ENCODE data around the gene FAM240A. TPM values are rescaled to one million over a fixed set of nuclear protein-coding genes. Genes with fewer than 3 reads are reported as not detected.
A peak's percentile ranks its signal among the peaks of the same experiment; 100 is the strongest.
"Not testable (repeated sequence)": the region's sequence is repeated elsewhere in the genome, so short reads cannot be mapped to it uniquely, and the experiment has no call there.

Gene FAM240A
- total RNA-seq, 2 donors from 2014 or later = not detected

DNA sequence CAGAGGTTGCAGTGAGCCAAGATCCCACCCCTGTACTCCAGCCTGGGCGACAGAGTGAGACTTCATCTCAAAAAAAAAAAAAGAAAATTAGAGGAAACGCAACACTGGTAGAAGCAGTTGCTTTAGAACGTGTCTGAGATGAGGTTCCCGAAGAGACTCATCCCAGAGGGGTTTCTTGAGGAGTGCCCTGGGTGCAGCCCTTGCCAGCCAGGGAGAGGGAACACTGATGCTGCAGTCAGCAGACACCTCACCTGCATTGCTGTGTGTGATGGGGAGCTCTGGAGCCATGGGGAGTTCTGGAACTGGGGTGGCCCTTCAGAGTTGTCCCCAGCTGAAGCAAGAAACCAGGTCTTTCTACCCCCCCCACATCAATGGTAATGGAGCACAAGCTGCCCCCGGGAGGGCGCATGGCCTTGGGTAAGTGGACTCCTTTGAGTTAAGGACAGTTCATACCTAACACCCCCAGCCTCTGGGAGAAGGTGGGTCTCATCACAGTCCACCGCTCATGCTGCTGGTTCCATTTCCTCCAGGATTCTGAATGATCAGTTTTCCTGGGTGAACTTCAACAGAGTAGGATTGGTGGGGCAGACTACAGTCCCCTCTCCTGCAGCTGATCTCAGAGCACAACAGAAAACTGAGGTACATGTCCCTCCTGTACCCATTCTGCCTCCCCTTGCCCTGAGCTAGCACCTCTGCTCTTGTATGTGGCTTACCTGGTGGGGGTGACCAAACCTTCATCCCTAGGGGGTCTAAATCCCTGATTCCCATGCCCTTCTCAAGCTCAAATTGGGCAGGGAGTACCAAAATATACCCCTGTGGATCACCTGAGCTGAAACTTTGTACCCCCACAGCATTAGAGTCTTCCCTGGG, 27.5 kb upstream of the FAM240A start:
- no peak overlapping the region for H3K4me3 ChIP-seq (ENCODE audit: low read length)
- no peak for DNase-seq
- Mint-ChIP-seq H3K36me3 (ENCODE audit: low read depth) (peaks cover 72% of the 10 kb centered on the region), H3K27me3 (ENCODE audit: insufficient read depth) (peaks cover 5% of the 10 kb centered on the region), H3K4me3 (no peak overlapping the region), H3K4me1 (peaks cover 43% of the 10 kb centered on the region), H3K27ac (no peak overlapping the region), H3K9me3 (peaks cover 37% of the 10 kb centered on the region)
- no peak overlapping the region for H3K9ac ChIP-seq (ENCODE audit: extremely low read depth, low read length, poor library complexity, severe bottlenecking)
- TF ChIP-seq, protein P1, sequence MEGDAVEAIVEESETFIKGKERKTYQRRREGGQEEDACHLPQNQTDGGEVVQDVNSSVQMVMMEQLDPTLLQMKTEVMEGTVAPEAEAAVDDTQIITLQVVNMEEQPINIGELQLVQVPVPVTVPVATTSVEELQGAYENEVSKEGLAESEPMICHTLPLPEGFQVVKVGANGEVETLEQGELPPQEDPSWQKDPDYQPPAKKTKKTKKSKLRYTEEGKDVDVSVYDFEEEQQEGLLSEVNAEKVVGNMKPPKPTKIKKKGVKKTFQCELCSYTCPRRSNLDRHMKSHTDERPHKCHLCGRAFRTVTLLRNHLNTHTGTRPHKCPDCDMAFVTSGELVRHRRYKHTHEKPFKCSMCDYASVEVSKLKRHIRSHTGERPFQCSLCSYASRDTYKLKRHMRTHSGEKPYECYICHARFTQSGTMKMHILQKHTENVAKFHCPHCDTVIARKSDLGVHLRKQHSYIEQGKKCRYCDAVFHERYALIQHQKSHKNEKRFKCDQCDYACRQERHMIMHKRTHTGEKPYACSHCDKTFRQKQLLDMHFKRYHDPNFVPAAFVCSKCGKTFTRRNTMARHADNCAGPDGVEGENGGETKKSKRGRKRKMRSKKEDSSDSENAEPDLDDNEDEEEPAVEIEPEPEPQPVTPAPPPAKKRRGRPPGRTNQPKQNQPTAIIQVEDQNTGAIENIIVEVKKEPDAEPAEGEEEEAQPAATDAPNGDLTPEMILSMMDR (conservative IDR thresholded peaks at IDR 0.05) = no peak
- H3K27ac ChIP-seq (ENCODE audit: low read depth, low read length) = no peak overlapping the region
- no peaks in the 10 kb centered on the region for H3K27me3 ChIP-seq (ENCODE audit: control insufficient read depth, insufficient read depth, low read length, poor library complexity, severe bottlenecking)
- H3K9me3 ChIP-seq (ENCODE audit: control insufficient read depth, low read length) = peaks cover 28% of the 10 kb centered on the region
- WGBS, 2 experiments (ENCODE audit: insufficient coverage in 1 of 2, insufficient read length in 1 of 2) = 94 to 100% methylated on average over 4 to 7 of the region's 7 CpGs
- H3K36me3 ChIP-seq (ENCODE audit: control insufficient read depth, insufficient read depth, low read length) = peaks cover 61% of the 10 kb centered on the region
- H3K4me1 ChIP-seq (ENCODE audit: control insufficient read depth, insufficient read depth, low read length) = peaks cover 5% of the 10 kb centered on the region

DNA sequence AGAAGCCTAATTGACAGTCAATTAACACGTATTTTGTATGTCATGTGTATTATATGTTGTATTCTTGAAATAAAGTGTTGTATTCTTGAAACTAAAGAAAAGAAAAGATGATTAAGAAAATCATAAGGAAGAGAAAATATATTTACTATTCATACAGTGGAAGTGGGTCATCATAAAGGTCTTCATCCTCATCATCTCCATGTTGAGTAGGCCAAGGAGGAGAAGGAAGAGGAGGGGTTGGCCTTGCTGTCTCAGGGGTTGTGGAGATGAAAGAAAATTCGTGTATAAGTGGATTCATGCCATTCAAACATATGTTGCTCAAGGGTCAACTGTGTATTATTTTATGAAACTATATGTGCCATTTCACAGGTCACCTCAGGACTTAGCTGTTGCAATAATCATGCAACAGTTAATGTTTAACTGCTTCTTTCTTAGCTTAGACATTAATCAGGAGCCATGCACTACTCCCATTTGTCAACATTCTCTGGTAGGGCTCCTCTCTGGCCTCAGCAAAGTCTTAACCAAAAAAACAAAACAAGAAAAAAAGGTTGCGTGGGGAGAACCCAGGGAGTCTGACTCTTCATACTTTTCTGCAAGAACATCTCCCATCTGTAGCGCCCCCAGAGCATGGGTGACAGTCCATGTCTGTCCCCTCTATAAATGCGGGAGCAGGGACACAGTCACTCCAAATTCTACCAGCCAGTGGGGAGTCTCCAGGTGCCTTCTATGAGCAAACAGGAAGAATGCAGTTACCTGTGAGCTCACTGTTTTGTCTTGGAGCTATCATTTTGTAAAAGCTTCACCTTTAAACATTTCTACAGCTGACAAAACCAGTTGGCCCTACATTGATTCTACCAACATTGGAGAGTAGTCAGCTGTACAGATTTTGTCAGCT, 26.3 kb upstream of the FAM240A start:
- WGBS, 2 experiments (ENCODE audit: insufficient coverage in 1 of 2, insufficient read length in 1 of 2) = 89 to 95% methylated on average over 2 to 5 of the region's 5 CpGs
- Mint-ChIP-seq H3K4me1 (peaks cover 36% of the 10 kb centered on the region), H3K27ac (peak overlapping the region; percentile 49), H3K27me3 (ENCODE audit: insufficient read depth) (peaks cover 5% of the 10 kb centered on the region), H3K4me3 (no peak overlapping the region), H3K36me3 (ENCODE audit: low read depth) (peaks cover 62% of the 10 kb centered on the region), H3K9me3 (peaks cover 49% of the 10 kb centered on the region)
- Histone ChIP-seq H3K9me3 (ENCODE audit: control insufficient read depth, low read length) (peaks cover 39% of the 10 kb centered on the region), H3K4me1 (ENCODE audit: control insufficient read depth, insufficient read depth, low read length) (peaks cover 5% of the 10 kb centered on the region), H3K4me3 (ENCODE audit: low read length) (no peak overlapping the region), H3K27ac (ENCODE audit: low read depth, low read length) (no peak overlapping the region), H3K9ac (ENCODE audit: extremely low read depth, low read length, poor library complexity, severe bottlenecking) (no peak overlapping the region), H3K27me3 (ENCODE audit: control insufficient read depth, insufficient read depth, low read length, poor library complexity, severe bottlenecking) (no peaks in the 10 kb centered on the region), H3K36me3 (ENCODE audit: control insufficient read depth, insufficient read depth, low read length) (peaks cover 49% of the 10 kb centered on the region)
- TF ChIP-seq, protein P1 (conservative IDR thresholded peaks at IDR 0.05) = no peak
- DNase-seq = peak; percentile 75

DNA sequence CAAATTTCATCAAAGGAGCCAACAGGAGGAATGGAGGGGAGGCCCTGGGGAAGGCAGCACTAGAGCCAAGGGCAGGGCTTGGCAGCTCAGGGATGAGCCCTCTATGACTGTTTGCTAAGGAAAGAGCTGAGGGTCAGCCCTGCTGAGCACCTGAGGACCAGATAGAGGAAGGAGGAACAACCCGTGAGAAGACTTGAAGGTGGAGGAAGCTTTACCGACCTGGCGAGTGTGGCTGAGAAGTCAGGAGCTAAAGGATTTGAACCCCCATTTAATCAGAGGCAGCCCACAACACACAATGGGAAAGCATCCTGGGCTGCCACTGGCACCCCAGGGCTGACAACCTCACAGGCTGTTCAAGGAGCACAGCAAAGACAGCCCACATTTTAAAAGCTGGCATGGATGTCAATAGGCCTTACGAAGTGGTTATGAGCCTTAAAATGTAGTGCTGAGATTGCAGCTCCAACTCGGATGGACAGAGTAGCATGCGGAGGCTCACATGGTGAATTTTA, 25.5 kb upstream of the FAM240A start:
- Mint-ChIP-seq H3K9me3 (peaks cover 56% of the 10 kb centered on the region), H3K4me1 (peaks cover 29% of the 10 kb centered on the region), H3K36me3 (ENCODE audit: low read depth) (peaks cover 60% of the 10 kb centered on the region), H3K27ac (peak overlapping the region; percentile 49), H3K4me3 (no peak overlapping the region), H3K27me3 (ENCODE audit: insufficient read depth) (peaks cover 7% of the 10 kb centered on the region)
- Histone ChIP-seq H3K4me3 (ENCODE audit: low read length) (no peak overlapping the region), H3K9me3 (ENCODE audit: control insufficient read depth, low read length) (peaks cover 46% of the 10 kb centered on the region), H3K9ac (ENCODE audit: extremely low read depth, low read length, poor library complexity, severe bottlenecking) (no peak overlapping the region), H3K27ac (ENCODE audit: low read depth, low read length) (no peak overlapping the region), H3K36me3 (ENCODE audit: control insufficient read depth, insufficient read depth, low read length) (peaks cover 42% of the 10 kb centered on the region), H3K27me3 (ENCODE audit: control insufficient read depth, insufficient read depth, low read length, poor library complexity, severe bottlenecking) (no peaks in the 10 kb centered on the region), H3K4me1 (ENCODE audit: control insufficient read depth, insufficient read depth, low read length) (peaks cover 5% of the 10 kb centered on the region)
- TF ChIP-seq, protein P1 (conservative IDR thresholded peaks at IDR 0.05) = no peak
- 77 to 79% methylated on average over 4 to 6 of the region's 6 CpGs for WGBS, 2 experiments (ENCODE audit: insufficient coverage in 1 of 2, insufficient read length in 1 of 2)
- DNase-seq = peak; percentile 72

GRCh38 chr3:46587268-46587667, 25.1 kb upstream of the FAM240A start:
- Histone ChIP-seq H3K9me3 (ENCODE audit: control insufficient read depth, low read length) (peaks cover 50% of the 10 kb centered on the region), H3K36me3 (ENCODE audit: control insufficient read depth, insufficient read depth, low read length) (peaks cover 37% of the 10 kb centered on the region)
- not testable (repeated sequence) for H3K4me3 Mint-ChIP-seq; H3K4me3 ChIP-seq (ENCODE audit: low read length); H3K27ac ChIP-seq (ENCODE audit: low read depth, low read length); H3K27me3 Mint-ChIP-seq (ENCODE audit: insufficient read depth); H3K4me1 ChIP-seq (ENCODE audit: control insufficient read depth, insufficient read depth, low read length); H3K9ac ChIP-seq (ENCODE audit: extremely low read depth, low read length, poor library complexity, severe bottlenecking); H3K27me3 ChIP-seq (ENCODE audit: control insufficient read depth, insufficient read depth, low read length, poor library complexity, severe bottlenecking)
- Mint-ChIP-seq H3K36me3 (ENCODE audit: low read depth) (peaks cover 57% of the 10 kb centered on the region), H3K4me1 (peaks cover 24% of the 10 kb centered on the region), H3K9me3 (peaks cover 61% of the 10 kb centered on the region), H3K27ac (peak overlapping the region; percentile 49)
- DNase-seq = peak; percentile 48
- 44 to 76% methylated on average over 2 to 3 of the region's 3 CpGs for WGBS, 2 experiments (ENCODE audit: insufficient coverage in 1 of 2, insufficient read length in 1 of 2)
